K562 (cell line): ENCODE measurements around the gene FAM169A. TPM values are rescaled to one million over a fixed set of nuclear protein-coding genes. Genes with fewer than 3 reads are reported as not detected.

Source experiments
- ATAC-seq: fragments of 200-7000 bp; cut with Tn5 transposase; 3 replicates; pipeline ENCODE4 v1.9.1; 2020; ENCODE audit warnings: moderate library complexity
- BruUV-seq: library from RNA; stranded (reverse); fragments of 400-500 nt; replicated peaks from 2 replicates; lab custom pipeline; 2021; lab: Mats Ljungman, UMichigan
- CTCF ChIA-PET: fragments of 300-600 bp; formaldehyde crosslinking; extraction: SDS; loops from one replicate; lab custom pipeline; 2021; ENCODE audit warnings: low intra/inter-chr PET ratio; lab: Yijun Ruan, JAX
- POLR2A ChIA-PET: fragments of 300-600, 350-650 bp; sonication (Branson Sonifier 250); formaldehyde crosslinking; extraction: SDS; loops from one replicate; lab custom pipeline; 2021; ENCODE audit warnings: antibody characterized with exemption, inconsistent platforms; lab: Yijun Ruan, JAX
- DNase-seq, 4 experiments: peaks; one replicate each; pipeline versions ENCODE4 v3.0.0 to v3.0.0-alpha.2; 2011 to 2018; ENCODE audit warnings: low spot score in 3 of 4, mixed read lengths in 3 of 4; ENCODE audit errors: extremely low read depth in 1 of 4
- FAIRE-seq: peaks from 2 replicates; lab custom pipeline; 2011; peaks lifted over from hg19 to GRCh38; lab: Jason Lieb, UNC
- H2AFZ ChIP-seq: 2 replicates; pipeline ENCODE4 v1.6.0; 2011; ENCODE audit warnings: low read depth, low read length, control low read depth, inconsistent platforms
- H3K27ac ChIP-seq: fragments of 200-600 bp; 3 replicates; pipeline ENCODE4 v1.8.0; 2011; ENCODE audit warnings: low read depth, mild to moderate bottlenecking, control low read depth, inconsistent platforms, low read length, moderate library complexity, mixed read lengths; ENCODE audit errors: extremely low read depth
- H3K27me3 ChIP-seq, 2 experiments: fragments of 300-600 bp in 1 of 2; 2 replicates in 1 of 2; 3 replicates in 1 of 2; pipeline versions ENCODE4 v1.6.0 to v1.8.0; 2011; ENCODE audit warnings: inconsistent platforms in 2 of 2, low read length in 2 of 2, mild to moderate bottlenecking in 1 of 2, mixed read lengths in 1 of 2, moderate library complexity in 1 of 2; ENCODE audit not compliant: control insufficient read depth in 2 of 2, insufficient read depth in 2 of 2
- H3K36me3 ChIP-seq: fragments of 300-600 bp; 3 replicates; pipeline ENCODE4 v1.8.0; 2011; ENCODE audit warnings: mild to moderate bottlenecking, low read length, inconsistent platforms; ENCODE audit not compliant: control insufficient read depth, insufficient read depth
- H3K4me1 ChIP-seq, 2 experiments: fragments of 200-600 bp in 1 of 2; replicated peaks in 1 of 2; 2 replicates in 1 of 2; 3 replicates in 1 of 2; pipeline versions ENCODE4 v1.5.1 to v1.8.0; 2011; ENCODE audit warnings: inconsistent platforms in 2 of 2, low read length in 2 of 2, mild to moderate bottlenecking in 1 of 2, mixed read lengths in 1 of 2, moderate library complexity in 1 of 2; ENCODE audit not compliant: control insufficient read depth in 2 of 2, insufficient read depth in 2 of 2
- H3K4me2 ChIP-seq: 2 replicates; pipeline ENCODE4 v1.6.1; 2011; ENCODE audit warnings: low read length, control low read depth, inconsistent platforms, mixed read lengths; ENCODE audit not compliant: insufficient read depth
- H3K4me3 ChIP-seq: fragments of 200-600 bp; sonication (generic), shearing (Covaris generic); 2 replicates; pipeline ENCODE4 v1.5.1; 2016; ENCODE audit warnings: control low read depth, inconsistent platforms
- H3K79me2 ChIP-seq: fragments of 200-600 bp; 3 replicates; pipeline ENCODE4 v1.8.0; 2011; ENCODE audit warnings: low read length, inconsistent platforms; ENCODE audit not compliant: control insufficient read depth, insufficient read depth
- H3K9ac ChIP-seq, 2 experiments: 2 replicates each; pipeline versions ENCODE4 v1.6.0 to v1.6.1; 2011; ENCODE audit warnings: low read depth in 2 of 2, low read length in 2 of 2, control low read depth in 1 of 2, inconsistent platforms in 1 of 2, mild to moderate bottlenecking in 1 of 2, mixed read lengths in 1 of 2; ENCODE audit not compliant: insufficient read depth in 1 of 2
- H3K9me1 ChIP-seq: one replicate; pipeline ENCODE4 v1.6.0; 2011; ENCODE audit warnings: inconsistent platforms, mild to moderate bottlenecking, low read length, moderate library complexity; ENCODE audit not compliant: control insufficient read depth, insufficient read depth
- H3K9me3 ChIP-seq: replicated peaks from 2 replicates; pipeline ENCODE4 v1.5.1; 2011; ENCODE audit warnings: low read depth, low read length, inconsistent platforms; ENCODE audit not compliant: control insufficient read depth, insufficient read depth
- H4K20me1 ChIP-seq: replicated peaks from 2 replicates; pipeline ENCODE4 v1.6.1; 2011; ENCODE audit warnings: low read length, inconsistent platforms, mixed read lengths; ENCODE audit not compliant: control insufficient read depth, insufficient read depth
- CEBPB ChIP-seq: fragments of 450-650 bp; IDR thresholded peaks from 2 replicates; pipeline ENCODE4 v1.6.1; 2016; ENCODE audit warnings: missing genetic modification characterization, missing compliant biosample characterization
- CEBPG ChIP-seq, 3 experiments: fragments of 200-800 bp in 1 of 3; sonication (Bioruptor generic) in 1 of 3; sonication (generic) in 1 of 3; formaldehyde crosslinking in 1 of 3; IDR thresholded peaks in 2 of 3; conservative IDR thresholded peaks in 1 of 3; 2 replicates each; pipeline versions ENCODE4 v1.6.1 to v1.8.0; 2016 to 2022; ENCODE audit warnings: missing compliant biosample characterization in 2 of 3, missing genetic modification characterization in 2 of 3, mild to moderate bottlenecking in 1 of 3, missing genetic modification reagents in 1 of 3
- CREB5 ChIP-seq: fragments of 250-450 bp; sonication (Bioruptor Pico); IDR thresholded peaks from 2 replicates; pipeline ENCODE4 v1.5.0; 2020; ENCODE audit warnings: mild to moderate bottlenecking
- ZNF280A ChIP-seq: fragments of 450-650 bp; IDR thresholded peaks from 2 replicates; pipeline ENCODE4 v1.6.1; 2018; ENCODE audit warnings: mild to moderate bottlenecking, low read depth; ENCODE audit not compliant: partially characterized antibody
- WGBS: fragments of 100-300 bp; shearing (Covaris generic); methylation state at CpG from one replicate; pipeline ENCODE4 v1.1.6; 2016; ENCODE audit warnings: low coverage, mixed read lengths; ENCODE audit not compliant: insufficient coverage; ENCODE audit errors: missing lambda C conversion rate; 5-methylcytosine and 5-hydroxymethylcytosine counted together
- in situ Hi-C: fragments of 300-500 bp; cut with MboI; formaldehyde crosslinking; loops from 4 replicates; pipeline ENCODE4 v1.15.0; 2018; ENCODE audit warnings: inconsistent platforms, mixed read lengths
- intact Hi-C: fragments of 100-400 bp; cut with micrococcal nuclease; formaldehyde crosslinking; loops from 2 replicates; pipeline ENCODE4 v1.14.2; 2022
- polyA plus RNA-seq, 8 experiments: library from polyadenylated mRNA; depleted of rRNA in 4 of 8; stranded (reverse) in 5 of 8; unstranded in 3 of 8; fragments of >200 nt; fragmentation: Nextera tagmentation in 2 of 8; fragmentation: Illumina TruSeq in 1 of 8; extraction: Ambion mirVana in 2 of 8; extraction: Trizol in 1 of 8; gene quantifications; 2 replicates each; pipeline versions ENCODE4 v1.2.1 to v1.2.3, GENCODE V29; 2011 to 2014; ENCODE audit warnings: inconsistent platforms in 1 of 8, missing spikeins in 1 of 8
- total RNA-seq, 7 experiments: library from RNA; depleted of rRNA in 6 of 7; stranded (reverse); fragments of >200 nt in 6 of 7; fragmentation: Illumina TruSeq in 2 of 7; extraction: Trizol in 2 of 7; gene quantifications; 2 replicates each; pipeline versions ENCODE4 v1.2.1 to v1.2.3, GENCODE V29; 2011 to 2021; ENCODE audit warnings: low replicate concordance in 1 of 7

FAM169A gene
- total and polyA plus RNA-seq, 9 of the 15 experiments (the other 6 are each of a cell fraction or from before 2014, with no cell fraction given): 0.01 to 0.04 TPM; not detected in 7

DNA sequence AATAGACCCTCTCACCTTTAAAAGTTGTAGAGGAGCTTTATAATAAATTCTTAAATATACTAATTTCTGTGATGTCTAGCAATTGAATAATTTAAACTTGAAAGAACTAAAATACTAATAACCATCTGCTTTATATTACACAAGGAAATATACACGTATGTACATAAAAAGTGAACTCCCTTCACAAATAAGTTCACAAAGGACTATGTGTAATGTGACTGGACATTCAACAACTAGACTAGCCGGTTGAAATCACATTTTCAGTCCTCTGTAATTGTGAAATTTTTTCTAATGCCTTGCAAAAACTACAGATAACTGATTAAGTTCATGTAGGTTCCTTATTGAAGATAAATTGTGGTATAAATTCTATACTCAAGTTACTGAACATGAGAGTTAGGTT lies 87.6 kb downstream of the FAM169A start (continued):
- TF ChIP-seq ZNF280A: no peak

DNA sequence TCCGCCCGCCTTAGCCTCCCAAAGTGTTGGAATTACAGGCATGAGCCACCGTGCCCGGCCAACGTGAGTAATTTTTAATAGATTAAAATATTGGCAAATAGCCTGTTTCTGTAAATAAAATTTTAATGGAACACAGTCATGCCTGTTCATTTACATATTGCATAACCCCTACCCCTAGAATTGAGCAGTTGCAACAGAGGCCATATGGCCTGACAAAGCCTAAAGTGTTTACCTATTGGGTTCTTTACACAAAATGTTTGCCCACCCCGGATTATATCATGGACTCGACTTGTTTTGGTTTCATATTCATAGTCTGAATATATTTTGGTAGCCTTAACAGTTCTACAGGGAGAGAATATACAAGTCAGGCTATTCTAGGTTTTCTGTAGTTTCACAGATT lies 93.8 kb downstream of the FAM169A start:
- Histone ChIP-seq H3K27ac (no peak overlapping the region), H3K36me3 (peaks cover 78% of the 10 kb centered on the region), H3K4me1 (peaks cover 0 to 4% of the 10 kb centered on the region in 2 experiments; a peak in 2 of 5 replicates), H3K9me3 (no peaks in the 10 kb centered on the region), H3K9ac (no peak overlapping the region), H3K4me2 (no peak overlapping the region), H4K20me1 (peaks cover 5% of the 10 kb centered on the region; the same call in 1 of the 2 replicates), H3K4me3 (no peak overlapping the region), H3K79me2 (peaks cover 19% of the 10 kb centered on the region), H3K9me1 (no peaks in the 10 kb centered on the region), H3K27me3 (no peaks in the 10 kb centered on the region), H2AFZ (no peak overlapping the region)
- CTCF ChIA-PET: no interaction called here
- POLR2A ChIA-PET: no interaction called here
- no peak for DNase-seq
- TF ChIP-seq CEBPG (CRISPR knock-in tag; IDR thresholded peaks at IDR 0.05): no peak
- 0 out of 4 replicates have a peak, but pooled peaks of 1 of the 2 experiments have one; percentile 21 for TF ChIP-seq CEBPG (tag; conservative IDR thresholded peaks at IDR 0.05 in 1 of 2, IDR thresholded peaks at IDR 0.05 in 1 of 2)
- TF ChIP-seq CEBPB (tag): peak; percentile 20; the same call in 1 of the 2 replicates
- no peak for TF ChIP-seq CREB5 (CRISPR knock-in tag)
- no peak for TF ChIP-seq ZNF280A
- WGBS: 91% methylated on average over 7 of the region's 7 CpGs
- no TSS peak for BruUV-seq
- intact Hi-C loops (no loop called here), in situ Hi-C loops (no loop called here)
- FAIRE-seq: no peak
- no peak for ATAC-seq
